GM23338 (cell line): ENCODE results near the gene NPY4R.
"Not testable (repeated sequence)": the region's sequence is repeated elsewhere in the genome, so short reads cannot be mapped to it uniquely, and the experiment has no call there.

Source experiments
- ETS1 ChIP-seq: IDR thresholded peaks from 2 replicates; pipeline ENCODE4 v1.6.1; 2016; ENCODE audit warnings: antibody characterized with exemption
- EZH2 ChIP-seq: fragments of 200-600 bp; sonication (generic); IDR thresholded peaks from one replicate; pipeline ENCODE4 v1.8.0; 2017; ENCODE audit warnings: antibody characterized with exemption, mild to moderate bottlenecking, low read depth; ENCODE audit not compliant: unreplicated experiment
- REST ChIP-seq: IDR thresholded peaks from one replicate; pipeline ENCODE4 v1.6.1; 2018; ENCODE audit warnings: antibody characterized with exemption; ENCODE audit not compliant: unreplicated experiment
- ZNF114 ChIP-seq: fragments of 250-450 bp; sonication (Bioruptor Pico); IDR thresholded peaks from 2 replicates; pipeline ENCODE4 v1.5.0; 2020; ENCODE audit warnings: mild to moderate bottlenecking, moderate library complexity

GRCh38 chr10:46490285-46490684 is 24.5 kb upstream of the NPY4R start:
- not testable (repeated sequence) for TF ChIP-seq ETS1; EZH2; ZNF114 (CRISPR knock-in tag); REST
